Keratinocyte (primary cell): Measurements from ENCODE around the gene ARMC9. TPM values are rescaled to one million over a fixed set of nuclear protein-coding genes. Genes with fewer than 3 reads are reported as not detected.

Experiments
- DNase-seq: peaks from one replicate; pipeline ENCODE4 v3.0.0-alpha.2; 2011; ENCODE audit warnings: low read depth, missing footprints, low spot score
- FAIRE-seq: peaks from 2 replicates; lab custom pipeline; 2011; peaks lifted over from hg19 to GRCh38; lab: Jason Lieb, UNC
- H2AFZ ChIP-seq: 2 replicates; pipeline ENCODE4 v1.6.0; 2012; ENCODE audit warnings: low read length, control low read depth, inconsistent platforms; ENCODE audit not compliant: control insufficient read depth
- H3K27ac ChIP-seq: 2 replicates; pipeline ENCODE4 v1.5.1; 2011; ENCODE audit warnings: low read length; ENCODE audit not compliant: control insufficient read depth, insufficient read depth
- H3K27me3 ChIP-seq: 3 replicates; pipeline ENCODE4 v1.6.0; 2011; ENCODE audit warnings: low read length; ENCODE audit not compliant: control insufficient read depth, insufficient read depth; ENCODE audit errors: extremely low read depth
- H3K36me3 ChIP-seq, 2 experiments: 2 replicates in 1 of 2; 3 replicates in 1 of 2; pipeline ENCODE4 v1.5.1; 2011; ENCODE audit warnings: low read length in 2 of 2, mild to moderate bottlenecking in 1 of 2; ENCODE audit not compliant: control insufficient read depth in 2 of 2, insufficient read depth in 2 of 2; ENCODE audit errors: extremely low read depth in 1 of 2
- H3K4me1 ChIP-seq: 3 replicates; pipeline ENCODE4 v1.5.1; 2011; ENCODE audit warnings: low read length; ENCODE audit not compliant: control insufficient read depth, insufficient read depth; ENCODE audit errors: extremely low read depth
- H3K4me2 ChIP-seq: 3 replicates; pipeline ENCODE4 v1.6.0; 2011; ENCODE audit warnings: low read depth, low read length; ENCODE audit not compliant: control insufficient read depth, insufficient read depth; ENCODE audit errors: extremely low read depth
- H3K4me3 ChIP-seq, 3 experiments: fragments of 200-600 bp in 1 of 3; sonication (generic) in 1 of 3; 2 replicates in 2 of 3; 3 replicates in 1 of 3; pipeline ENCODE4 v1.5.1; 2011 to 2016; ENCODE audit warnings: low read length in 3 of 3, mild to moderate bottlenecking in 3 of 3, control low read depth in 2 of 3, inconsistent platforms in 1 of 3, low read depth in 1 of 3, mixed read lengths in 1 of 3, mixed run types in 1 of 3, moderate library complexity in 1 of 3; ENCODE audit not compliant: control insufficient read depth in 2 of 3, insufficient read depth in 2 of 3; ENCODE audit errors: extremely low read depth in 1 of 3
- H3K79me2 ChIP-seq: 2 replicates; pipeline ENCODE4 v1.6.0; 2012; ENCODE audit warnings: low read length; ENCODE audit not compliant: control insufficient read depth, insufficient read depth
- H3K9ac ChIP-seq: 3 replicates; pipeline ENCODE4 v1.6.0; 2011; ENCODE audit warnings: low read length; ENCODE audit not compliant: control insufficient read depth, insufficient read depth; ENCODE audit errors: extremely low read depth
- H3K9me1 ChIP-seq: 3 replicates; pipeline ENCODE4 v1.6.0; 2011; ENCODE audit warnings: low read length; ENCODE audit not compliant: control insufficient read depth, insufficient read depth; ENCODE audit errors: extremely low read depth
- H3K9me3 ChIP-seq: 2 replicates; pipeline ENCODE4 v1.5.1; 2012; ENCODE audit warnings: low read depth, low read length; ENCODE audit not compliant: control insufficient read depth
- H4K20me1 ChIP-seq: 3 replicates; pipeline ENCODE4 v1.6.0; 2011; ENCODE audit warnings: low read length; ENCODE audit not compliant: control insufficient read depth, insufficient read depth; ENCODE audit errors: extremely low read depth
- EZH2 ChIP-seq: IDR thresholded peaks from one replicate; pipeline ENCODE4 v1.6.1; 2012; ENCODE audit warnings: inconsistent platforms, mild to moderate bottlenecking, low read length, moderate library complexity
- dilution Hi-C: fragments of 300-500 bp; cut with MboI; formaldehyde crosslinking; loops from one replicate; pipeline ENCODE4 v1.7.0; 2020; ENCODE audit warnings: low sequenced_read_pairs; ENCODE audit not compliant: extremely low pct_ligation_motif_present
- polyA plus RNA-seq, 5 experiments: library from polyadenylated mRNA; depleted of rRNA in 3 of 5; stranded (reverse) in 3 of 5; stranded (forward) in 1 of 5; unstranded in 1 of 5; fragments of >200 nt; gene quantifications; 1 replicate in 1 of 5; 2 replicates in 3 of 5; 3 replicates in 1 of 5; pipeline versions ENCODE4 v1.2.1 to v1.2.3, GENCODE V29; 2011 to 2012; ENCODE audit warnings: missing spikeins in 2 of 5, low read depth in 1 of 5, low replicate concordance in 1 of 5
- TF ChIP-seq, protein P1 (sequence below), 3 experiments: IDR thresholded peaks in 1 of 3; conservative IDR thresholded peaks in 1 of 3; optimal IDR thresholded peaks in 1 of 3; 2 replicates in 2 of 3; 3 replicates in 1 of 3; pipeline versions ENCODE3 to v1.5.1; 2011; ENCODE audit warnings: low read length in 3 of 3, mild to moderate bottlenecking in 3 of 3, moderate library complexity in 2 of 3, control low read depth in 1 of 3, inconsistent platforms in 1 of 3; ENCODE audit not compliant: insufficient read depth in 2 of 3; ENCODE audit errors: extremely low read depth in 1 of 3

Gene ARMC9
- polyA plus RNA-seq, 1 donor (not counting 4 experiments of a cell fraction or from before 2014, with no cell fraction given) = 16.2 TPM

DNA sequence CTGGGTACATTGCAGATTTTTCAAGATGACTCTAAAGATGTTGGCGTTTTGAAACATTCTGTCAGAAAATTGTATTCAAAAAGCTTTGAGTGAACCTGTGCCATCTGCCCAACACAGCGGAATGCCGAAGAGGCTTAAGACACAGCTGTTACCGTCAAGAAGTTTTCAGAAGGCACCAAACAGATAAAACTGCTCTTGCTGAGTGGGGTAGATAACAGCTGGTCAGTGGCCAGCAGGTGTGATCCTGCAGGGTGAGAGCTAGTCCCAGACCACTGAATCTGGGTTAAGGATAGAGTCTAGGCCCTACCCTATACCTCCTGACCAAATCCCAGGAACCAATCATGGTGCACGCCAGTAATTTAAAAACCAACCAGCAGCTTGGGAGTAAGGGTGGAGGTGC is 136.6 kb downstream of the ARMC9 start:
- Histone ChIP-seq H3K9ac (no peak overlapping the region), H3K4me3 (no peak overlapping the region), H3K4me2 (no peak overlapping the region), H3K36me3 (peaks cover 0 to 2% of the 10 kb centered on the region in 2 experiments), H3K9me3 (no peaks in the 10 kb centered on the region), H2AFZ (no peak overlapping the region), H3K79me2 (no peaks in the 10 kb centered on the region), H3K27me3 (no peaks in the 10 kb centered on the region), H3K27ac (no peak overlapping the region), H3K4me1 (peaks cover 6% of the 10 kb centered on the region), H4K20me1 (no peaks in the 10 kb centered on the region), H3K9me1 (no peaks in the 10 kb centered on the region)
- dilution Hi-C loops = no loop called here
- DNase-seq (no peak), FAIRE-seq (no peak)
- TF ChIP-seq, protein P1, sequence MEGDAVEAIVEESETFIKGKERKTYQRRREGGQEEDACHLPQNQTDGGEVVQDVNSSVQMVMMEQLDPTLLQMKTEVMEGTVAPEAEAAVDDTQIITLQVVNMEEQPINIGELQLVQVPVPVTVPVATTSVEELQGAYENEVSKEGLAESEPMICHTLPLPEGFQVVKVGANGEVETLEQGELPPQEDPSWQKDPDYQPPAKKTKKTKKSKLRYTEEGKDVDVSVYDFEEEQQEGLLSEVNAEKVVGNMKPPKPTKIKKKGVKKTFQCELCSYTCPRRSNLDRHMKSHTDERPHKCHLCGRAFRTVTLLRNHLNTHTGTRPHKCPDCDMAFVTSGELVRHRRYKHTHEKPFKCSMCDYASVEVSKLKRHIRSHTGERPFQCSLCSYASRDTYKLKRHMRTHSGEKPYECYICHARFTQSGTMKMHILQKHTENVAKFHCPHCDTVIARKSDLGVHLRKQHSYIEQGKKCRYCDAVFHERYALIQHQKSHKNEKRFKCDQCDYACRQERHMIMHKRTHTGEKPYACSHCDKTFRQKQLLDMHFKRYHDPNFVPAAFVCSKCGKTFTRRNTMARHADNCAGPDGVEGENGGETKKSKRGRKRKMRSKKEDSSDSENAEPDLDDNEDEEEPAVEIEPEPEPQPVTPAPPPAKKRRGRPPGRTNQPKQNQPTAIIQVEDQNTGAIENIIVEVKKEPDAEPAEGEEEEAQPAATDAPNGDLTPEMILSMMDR (optimal IDR thresholded peaks at IDR 0.05 in 1 of 3, IDR thresholded peaks at IDR 0.05 in 1 of 3, conservative IDR thresholded peaks at IDR 0.05 in 1 of 3; ENCODE audit: extremely low read depth in 1 of 3, insufficient read depth in 2 of 3, low read length in 3 of 3) = no peak
- TF ChIP-seq EZH2 = no peak

DNA sequence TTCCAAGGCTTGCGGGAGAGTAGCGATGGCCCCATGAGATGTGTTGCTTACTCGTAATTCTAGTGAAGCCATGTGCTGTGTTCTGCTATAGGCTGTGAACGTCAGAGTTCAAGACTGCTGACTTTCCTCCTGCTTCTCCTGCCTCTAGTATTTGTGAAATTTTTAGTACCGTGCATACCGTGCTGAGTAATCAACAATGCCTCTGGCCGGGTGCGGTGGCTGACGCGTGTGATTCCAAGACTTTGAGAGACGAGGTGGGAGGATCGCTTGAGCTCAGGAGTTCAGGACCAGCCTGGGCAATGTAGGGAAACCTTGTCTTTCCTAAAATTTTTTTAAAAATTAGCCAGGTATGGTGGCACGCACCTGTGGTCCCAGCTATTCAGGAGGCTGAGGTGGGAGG is 137.2 kb downstream of the ARMC9 start:
- no peak for TF ChIP-seq EZH2
- TF ChIP-seq, protein P1 (optimal IDR thresholded peaks at IDR 0.05 in 1 of 3, IDR thresholded peaks at IDR 0.05 in 1 of 3, conservative IDR thresholded peaks at IDR 0.05 in 1 of 3; ENCODE audit: extremely low read depth in 1 of 3, insufficient read depth in 2 of 3, low read length in 3 of 3) = no peak

More for the DNA sequence above, 137.2 kb downstream of the ARMC9 start:
- Histone ChIP-seq H2AFZ (no peak overlapping the region), H4K20me1 (no peaks in the 10 kb centered on the region), H3K4me1 (peaks cover 6% of the 10 kb centered on the region), H3K79me2 (no peaks in the 10 kb centered on the region), H3K27me3 (no peaks in the 10 kb centered on the region), H3K9ac (no peak overlapping the region), H3K4me3 (no peak overlapping the region), H3K9me1 (no peaks in the 10 kb centered on the region), H3K36me3 (peaks cover 0 to 2% of the 10 kb centered on the region in 2 experiments), H3K9me3 (no peaks in the 10 kb centered on the region), H3K4me2 (no peak overlapping the region), H3K27ac (no peak overlapping the region)
- DNase-seq (no peak), FAIRE-seq (no peak)
- dilution Hi-C loops = no loop called here
